Measurements from ENCODE around the gene MAP1A.

GRCh38 chr15:43529141-43529540 lies 11.7 kb downstream of the MAP1A start:
- TF ChIP-seq CTCF (IDR thresholded peaks at IDR 0.05) = no peak
- TF ChIP-seq ZFX (IDR thresholded peaks at IDR 0.05; ENCODE audit: borderline replicate concordance) = no peak
